Measurements from ENCODE around the gene EXOSC5. TPM values are rescaled to one million over a fixed set of nuclear protein-coding genes. Genes with fewer than 3 reads are reported as not detected.

EXOSC5 gene
- total and polyA plus RNA-seq, 7 experiments from 2014 or later: 15.0 to 84.8 (median 22.1) TPM

DNA sequence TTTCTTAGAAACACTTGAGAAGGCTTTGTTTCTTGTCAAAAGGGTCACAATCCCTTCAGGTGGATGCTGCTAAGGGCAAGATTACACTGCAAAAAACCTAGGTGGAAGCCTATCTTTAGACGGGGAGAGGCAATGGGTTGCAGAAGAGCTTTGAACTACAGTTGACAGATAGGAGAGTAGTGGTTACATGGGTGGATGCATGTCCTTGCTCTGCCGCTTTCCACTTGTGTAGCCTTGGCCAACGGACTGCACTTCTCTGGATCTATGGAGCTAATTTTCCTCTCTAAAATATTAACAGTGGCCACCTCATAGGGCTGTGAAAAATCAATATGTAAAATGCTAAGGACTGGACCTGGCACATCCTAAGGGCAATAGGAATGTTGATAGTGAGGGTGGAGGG, 1.4 kb upstream of the EXOSC5 start:
- Mint-ChIP-seq H3K27me3 (no peaks in the 10 kb centered on the region), H3K4me1 (peaks cover 35 to 67% (median 58%) of the 10 kb centered on the region in 7 donors), H3K36me3 (peaks cover 0 to 10% (median 6%) of the 10 kb centered on the region in 5 donors), H3K9me3 (no peaks in the 10 kb centered on the region), H3K27ac (peak overlapping the region; percentile 99 to 100 (median 100)), H3K4me3 (peak overlapping the region; percentile 95 to 99 (median 98))
- intact Hi-C loops (cut with micrococcal nuclease): loop anchor here (5.0 to 10.0 kb wide), 3 partner anchors 681 to 1024 kb away; partner anchors contain the start of genes COQ8B (in 1 of the 2), ITPKC (in 1 of the 2) and SERTAD3 (in 1 of the 2)
- peaks cover 0 to 14% (median 0%) of the 10 kb centered on the region in 3 experiments for H3K36me3 ChIP-seq (ENCODE audit: control insufficient read depth in 2 of 3, insufficient read depth in 3 of 3, low read length in 3 of 3)
- H3K4me3 ChIP-seq (ENCODE audit: low read length): peak overlapping the region; percentile 96
- no peaks in the 10 kb centered on the region for H3K9me3 ChIP-seq (ENCODE audit: control insufficient read depth in 2 of 3, low read length in 3 of 3)
- no peaks in the 10 kb centered on the region for H3K27me3 ChIP-seq (ENCODE audit: control insufficient read depth in 2 of 2, insufficient read depth in 2 of 2, low read length in 2 of 2)
- ATAC-seq (no peak), DNase-seq (no peak)
- ChIA-PET CTCF (no interaction called here), POLR2A (interaction anchor here (0.6 to 4.3 kb wide), 5 partner anchors 14 to 46 kb away, joined by 3 to 20 read pairs (median 4); partner anchors contain the start of gene B9D2)
- H3K4me1 ChIP-seq (ENCODE audit: control insufficient read depth in 2 of 2, insufficient read depth in 2 of 2, low read length in 2 of 2): peaks cover 19 to 23% of the 10 kb centered on the region in 2 donors
- H3K27ac ChIP-seq (ENCODE audit: low read depth, low read length): peak overlapping the region; percentile 89

DNA sequence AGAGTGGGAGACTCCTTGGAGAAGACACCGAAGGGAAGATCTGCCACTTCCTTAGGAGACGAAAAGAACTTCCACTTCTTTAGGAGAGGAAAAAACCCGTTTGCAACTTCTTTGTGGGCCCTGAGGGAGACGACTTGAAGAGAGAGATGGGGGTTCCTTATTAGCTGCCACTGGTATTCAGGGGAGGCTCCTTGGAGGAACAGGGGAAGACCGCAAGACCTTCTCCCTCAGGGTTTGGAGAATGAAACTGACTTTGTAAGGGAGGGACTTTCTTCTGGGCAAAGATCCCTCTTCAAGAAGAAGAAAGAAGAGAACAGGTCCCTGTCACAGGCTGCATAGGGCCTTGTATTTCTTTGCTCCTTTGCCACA, 875 bp upstream of the EXOSC5 start:
- no peaks in the 10 kb centered on the region for H3K27me3 ChIP-seq (ENCODE audit: control insufficient read depth in 2 of 2, insufficient read depth in 2 of 2, low read length in 2 of 2)
- Mint-ChIP-seq H3K27ac (peak overlapping the region; percentile 99 to 100 (median 100)), H3K36me3 (peaks cover 0 to 10% (median 6%) of the 10 kb centered on the region in 5 donors), H3K4me3 (peak overlapping the region; percentile 95 to 99 (median 98)), H3K4me1 (peaks cover 34 to 61% (median 53%) of the 10 kb centered on the region in 7 donors), H3K27me3 (no peaks in the 10 kb centered on the region), H3K9me3 (no peaks in the 10 kb centered on the region)
- H3K9me3 ChIP-seq (ENCODE audit: control insufficient read depth in 2 of 3, low read length in 3 of 3): no peaks in the 10 kb centered on the region
- peaks cover 0 to 14% (median 0%) of the 10 kb centered on the region in 3 experiments for H3K36me3 ChIP-seq (ENCODE audit: control insufficient read depth in 2 of 3, insufficient read depth in 3 of 3, low read length in 3 of 3)
- POLR2A ChIA-PET: interaction anchor here (1.4 to 4.3 kb wide), 3 partner anchors 33 to 45 kb away, joined by 4 to 20 read pairs (median 4); partner anchors contain the start of gene B9D2
- H3K27ac ChIP-seq (ENCODE audit: low read depth, low read length): peak overlapping the region; percentile 89
- DNase-seq (peak in 1 of 9 donors; percentile 20), ATAC-seq (no peak)
- CTCF ChIA-PET: no interaction called here
- peak overlapping the region; percentile 96 for H3K4me3 ChIP-seq (ENCODE audit: low read length)
- intact Hi-C loops (cut with micrococcal nuclease): loop anchor here (5.0 to 10.0 kb wide), 3 partner anchors 681 to 1024 kb away; partner anchors contain the start of genes COQ8B (in 1 of the 2), ITPKC (in 1 of the 2) and SERTAD3 (in 1 of the 2)
- H3K4me1 ChIP-seq (ENCODE audit: control insufficient read depth in 2 of 2, insufficient read depth in 2 of 2, low read length in 2 of 2): peaks cover 19 to 23% of the 10 kb centered on the region in 2 donors

DNA sequence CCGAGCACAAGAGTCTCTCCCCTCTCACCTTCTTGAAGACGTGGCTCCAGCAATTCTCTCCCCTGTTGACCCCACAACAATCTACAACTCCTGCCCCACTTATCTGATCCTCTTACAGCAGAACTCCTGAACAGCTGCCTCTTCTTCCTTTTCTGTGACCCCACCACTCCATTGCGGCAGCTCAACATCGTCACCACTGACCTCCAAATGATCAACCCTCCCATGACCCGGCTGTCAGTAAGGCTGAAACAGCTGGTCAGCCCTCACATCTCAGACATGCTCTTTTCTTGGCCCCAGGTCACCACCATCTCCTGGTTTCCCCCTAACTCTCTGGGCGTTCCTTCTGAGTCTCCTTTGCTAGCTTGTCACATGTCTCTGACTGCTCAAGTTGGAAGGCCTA, 1.8 kb downstream of the EXOSC5 start:
- H3K9me3 Mint-ChIP-seq: no peaks in the 10 kb centered on the region
- H3K27ac Mint-ChIP-seq: peak overlapping the region in 5 of 9 donors; percentile 59 to 84 (median 80)
- H3K4me1 Mint-ChIP-seq: peaks cover 33 to 48% (median 41%) of the 10 kb centered on the region in 7 donors
- peaks cover 4 to 21% (median 6%) of the 10 kb centered on the region in 5 donors for H3K36me3 Mint-ChIP-seq
- no peak for ATAC-seq
- POLR2A ChIA-PET: interaction anchor here (2.7 to 4.0 kb wide), 2 partner anchors 31 to 43 kb away, joined by 12 to 13 read pairs; partner anchors contain the start of gene B9D2
- H3K27ac ChIP-seq (ENCODE audit: low read depth, low read length): no peak overlapping the region
- H3K4me3 Mint-ChIP-seq: peak overlapping the region; percentile 24 to 99 (median 78)
- no peaks in the 10 kb centered on the region for H3K27me3 Mint-ChIP-seq
- CTCF ChIA-PET: no interaction called here
- no peaks in the 10 kb centered on the region for H3K9me3 ChIP-seq (ENCODE audit: control insufficient read depth in 2 of 3, low read length in 3 of 3)
- intact Hi-C loops (cut with micrococcal nuclease): loop anchor here (5.0 to 10.0 kb wide), 3 partner anchors 678 to 1027 kb away; partner anchors contain the start of genes COQ8B (in 1 of the 2), ITPKC (in 1 of the 2) and SERTAD3 (in 1 of the 2)
- peaks cover 19 to 23% of the 10 kb centered on the region in 2 donors for H3K4me1 ChIP-seq (ENCODE audit: control insufficient read depth in 2 of 2, insufficient read depth in 2 of 2, low read length in 2 of 2)
- no peaks in the 10 kb centered on the region for H3K27me3 ChIP-seq (ENCODE audit: control insufficient read depth in 2 of 2, insufficient read depth in 2 of 2, low read length in 2 of 2)
- H3K4me3 ChIP-seq (ENCODE audit: low read length): no peak overlapping the region
- H3K36me3 ChIP-seq (ENCODE audit: control insufficient read depth in 2 of 3, insufficient read depth in 3 of 3, low read length in 3 of 3): peaks cover 0 to 35% (median 5%) of the 10 kb centered on the region in 3 experiments
- no peak for DNase-seq

DNA sequence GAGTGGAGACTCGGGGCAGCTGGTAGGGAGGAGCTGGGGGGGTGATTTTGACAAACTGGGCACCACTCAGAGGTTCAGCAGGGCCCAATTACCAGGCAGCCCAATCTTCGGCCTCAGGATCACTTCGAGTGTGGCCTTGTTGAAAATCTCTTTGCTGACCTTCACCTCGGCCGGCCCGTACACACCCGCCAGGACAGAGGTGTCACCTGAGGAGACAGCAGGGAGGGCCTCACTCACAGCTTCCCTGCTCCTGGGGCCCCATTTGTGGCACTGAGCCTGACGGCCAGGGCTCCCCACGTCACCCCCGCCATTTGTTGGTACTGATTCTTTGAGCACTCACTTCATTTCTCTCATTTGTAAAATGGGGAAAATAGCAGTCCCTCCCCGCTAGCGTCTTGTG, 4.4 kb downstream of the EXOSC5 start:
- Histone ChIP-seq H3K4me3 (ENCODE audit: low read length) (no peak overlapping the region), H3K27me3 (ENCODE audit: control insufficient read depth in 2 of 2, insufficient read depth in 2 of 2, low read length in 2 of 2) (no peaks in the 10 kb centered on the region), H3K27ac (ENCODE audit: low read depth, low read length) (no peak overlapping the region), H3K9me3 (ENCODE audit: control insufficient read depth in 2 of 3, low read length in 3 of 3) (no peaks in the 10 kb centered on the region), H3K4me1 (ENCODE audit: control insufficient read depth in 2 of 2, insufficient read depth in 2 of 2, low read length in 2 of 2) (peaks cover 8 to 11% of the 10 kb centered on the region in 2 donors), H3K36me3 (ENCODE audit: control insufficient read depth in 2 of 3, insufficient read depth in 3 of 3, low read length in 3 of 3) (peaks cover 0 to 57% (median 8%) of the 10 kb centered on the region in 3 experiments)
- ATAC-seq: no peak
- intact Hi-C loops (cut with micrococcal nuclease): loop anchor here in 1 of 2 donors (10.0 kb wide), 1 partner anchor 948 kb away; the partner anchor contains the start of gene SERTAD3
- peak overlapping the region in 1 of 10 donors; percentile 44 for H3K4me3 Mint-ChIP-seq
- H3K4me1 Mint-ChIP-seq: peaks cover 16 to 27% (median 21%) of the 10 kb centered on the region in 7 donors
- ChIA-PET CTCF (no interaction called here), POLR2A (interaction anchor here (0.6 to 4.0 kb wide), 3 partner anchors 28 to 956 kb away, joined by 3 to 13 read pairs (median 4); partner anchors contain the start of gene B9D2)
- no peak for DNase-seq
- H3K27me3 Mint-ChIP-seq: no peaks in the 10 kb centered on the region
- H3K27ac Mint-ChIP-seq: peak overlapping the region in 2 of 9 donors; percentile 68 to 74
- peaks cover 5 to 30% (median 7%) of the 10 kb centered on the region in 5 donors for H3K36me3 Mint-ChIP-seq
- no peaks in the 10 kb centered on the region for H3K9me3 Mint-ChIP-seq

DNA sequence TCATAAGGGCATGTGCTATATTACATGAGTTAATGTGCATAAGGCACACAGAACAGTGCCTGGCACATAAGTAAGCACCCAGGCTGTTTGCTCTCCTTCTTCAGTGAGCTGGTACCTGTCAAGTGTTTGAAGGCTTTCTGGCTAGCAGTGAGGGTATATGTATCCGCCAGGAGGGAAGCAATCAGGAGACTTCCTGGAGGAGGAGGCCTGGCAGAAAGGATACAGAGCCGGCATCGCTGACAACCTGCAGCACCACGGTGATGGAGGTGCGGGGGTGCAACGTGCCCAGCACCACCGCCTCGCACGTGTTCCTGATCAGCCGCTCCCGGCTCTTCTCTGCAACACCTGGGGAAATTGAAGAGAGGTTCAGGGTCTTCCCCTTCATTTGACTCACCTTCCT, 5.5 kb downstream of the EXOSC5 start:
- ATAC-seq: no peak
- H3K9me3 ChIP-seq (ENCODE audit: control insufficient read depth in 2 of 3, low read length in 3 of 3): no peaks in the 10 kb centered on the region
- H3K27ac Mint-ChIP-seq: no peak overlapping the region

DNA sequence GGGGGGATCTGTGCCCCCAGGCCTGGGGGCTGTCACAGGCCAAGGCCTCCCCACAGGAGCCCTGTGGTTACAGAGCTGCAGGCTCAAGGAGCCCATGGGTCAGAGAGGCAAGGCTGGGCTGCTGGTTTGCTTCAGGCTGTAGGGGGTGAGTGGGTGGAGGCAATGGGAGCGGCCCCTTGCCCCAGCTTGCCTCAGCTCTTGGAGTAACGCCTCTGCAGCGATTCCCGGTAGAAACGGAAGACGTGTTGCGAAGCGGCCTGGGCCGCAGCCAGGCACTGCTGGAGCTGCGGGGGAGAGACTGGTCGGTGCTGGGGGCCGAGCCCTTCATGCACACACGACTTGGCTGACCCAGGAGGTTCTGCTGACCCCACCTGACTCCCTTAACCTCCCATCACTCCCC, 10.7 kb downstream of the EXOSC5 start:
- intact Hi-C loops (cut with micrococcal nuclease): no loop called here
- ChIA-PET POLR2A (no interaction called here), CTCF (interaction anchor here (0.6 kb wide), 1 partner anchor 76 kb away, joined by 3 read pairs; no protein-coding TSS in a partner anchor)
- H3K4me3 Mint-ChIP-seq: no peak overlapping the region
- ATAC-seq (no peak), DNase-seq (no peak)
- H3K36me3 Mint-ChIP-seq: peaks cover 3 to 32% (median 7%) of the 10 kb centered on the region in 5 donors
- no peaks in the 10 kb centered on the region for H3K9me3 Mint-ChIP-seq
- Histone ChIP-seq H3K4me1 (ENCODE audit: control insufficient read depth in 2 of 2, insufficient read depth in 2 of 2, low read length in 2 of 2) (no peaks in the 10 kb centered on the region), H3K9me3 (ENCODE audit: control insufficient read depth in 2 of 3, low read length in 3 of 3) (no peaks in the 10 kb centered on the region), H3K4me3 (ENCODE audit: low read length) (no peak overlapping the region), H3K27me3 (ENCODE audit: control insufficient read depth in 2 of 2, insufficient read depth in 2 of 2, low read length in 2 of 2) (no peaks in the 10 kb centered on the region), H3K36me3 (ENCODE audit: control insufficient read depth in 2 of 3, insufficient read depth in 3 of 3, low read length in 3 of 3) (peaks cover 0 to 71% (median 5%) of the 10 kb centered on the region in 3 experiments), H3K27ac (ENCODE audit: low read depth, low read length) (no peak overlapping the region)
- peak overlapping the region in 1 of 9 donors; percentile 67 for H3K27ac Mint-ChIP-seq
- H3K27me3 Mint-ChIP-seq: no peaks in the 10 kb centered on the region
- H3K4me1 Mint-ChIP-seq: peaks cover 0 to 6% (median 0%) of the 10 kb centered on the region in 7 donors

More for the DNA sequence above, 5.5 kb downstream of the EXOSC5 start:
- Mint-ChIP-seq H3K4me3 (no peak overlapping the region), H3K36me3 (peaks cover 4 to 31% (median 7%) of the 10 kb centered on the region in 5 donors), H3K4me1 (peaks cover 12 to 18% (median 16%) of the 10 kb centered on the region in 7 donors), H3K27me3 (no peaks in the 10 kb centered on the region), H3K9me3 (no peaks in the 10 kb centered on the region)
- Histone ChIP-seq H3K36me3 (ENCODE audit: control insufficient read depth in 2 of 3, insufficient read depth in 3 of 3, low read length in 3 of 3) (peaks cover 0 to 67% (median 8%) of the 10 kb centered on the region in 3 experiments), H3K27ac (ENCODE audit: low read depth, low read length) (no peak overlapping the region), H3K4me3 (ENCODE audit: low read length) (no peak overlapping the region), H3K27me3 (ENCODE audit: control insufficient read depth in 2 of 2, insufficient read depth in 2 of 2, low read length in 2 of 2) (no peaks in the 10 kb centered on the region), H3K4me1 (ENCODE audit: control insufficient read depth in 2 of 2, insufficient read depth in 2 of 2, low read length in 2 of 2) (peaks cover 8 to 11% of the 10 kb centered on the region in 2 donors)
- no peak for DNase-seq
- ChIA-PET POLR2A (interaction anchor here (0.6 kb wide), 1 partner anchor 953 kb away, joined by 6 read pairs; no protein-coding TSS in a partner anchor), CTCF (no interaction called here)
- intact Hi-C loops (cut with micrococcal nuclease): loop anchor here in 1 of 2 donors (10.0 kb wide), 1 partner anchor 947 kb away; the partner anchor contains the start of gene SERTAD3

All from naive thymus-derived CD4-positive, alpha-beta T cell (primary cell).